GM12873 (cell line): ENCODE results near the gene ATXN7L2.
A peak's percentile ranks its signal among the peaks of the same experiment; 100 is the strongest.

Source experiments
- CTCF ChIP-seq: IDR thresholded peaks from 2 replicates; pipeline ENCODE4 v1.5.1; 2012; ENCODE audit warnings: low read depth, mild to moderate bottlenecking, moderate library complexity, low read length, control low read depth; ENCODE audit not compliant: insufficient read depth; ENCODE audit errors: missing control alignments

Gene ATXN7L2

DNA sequence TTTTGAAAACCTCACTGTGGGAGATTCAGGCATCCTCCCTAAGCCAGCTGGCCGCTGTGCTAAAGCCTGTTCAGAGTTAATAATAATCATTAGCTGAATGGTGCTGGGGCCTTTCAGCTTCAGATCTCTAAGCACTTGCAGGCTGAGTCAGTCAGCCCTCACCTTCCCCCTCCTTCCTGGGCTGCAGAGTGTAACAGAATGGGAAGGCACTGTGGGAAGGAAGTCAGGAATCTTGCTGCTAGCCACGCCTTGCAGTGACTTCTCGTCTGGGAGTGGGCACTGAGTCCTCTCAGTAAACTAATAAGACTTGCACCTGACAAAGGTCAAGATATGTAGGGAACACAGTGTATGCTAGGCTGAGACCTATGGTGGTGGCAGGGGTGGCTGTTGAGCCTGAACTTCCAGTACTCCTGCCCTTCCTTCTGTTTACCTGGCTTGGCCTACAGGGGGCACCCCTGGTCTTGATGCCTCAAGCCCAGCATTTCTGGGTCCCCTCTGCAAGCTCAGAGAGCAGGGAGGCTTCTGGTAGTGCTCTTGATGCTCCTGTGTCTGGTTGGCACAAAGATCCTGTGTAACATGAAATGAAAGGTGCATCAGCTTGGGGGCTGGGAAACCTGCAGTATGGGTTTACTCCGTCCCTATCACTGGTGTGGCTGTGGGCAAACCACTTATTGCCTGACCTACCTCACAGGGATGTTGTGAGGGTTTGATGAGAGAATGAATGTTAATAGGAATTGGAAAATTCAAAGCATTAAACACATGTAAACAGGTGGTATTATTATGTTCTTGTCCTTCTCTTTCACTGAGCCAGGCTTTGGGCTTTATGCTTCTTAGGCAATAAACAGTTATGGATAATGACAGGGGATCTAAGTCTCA lies 16.2 kb downstream of the ATXN7L2 start:
- TF ChIP-seq CTCF, result peak; percentile 68

- no peak for TF ChIP-seq CTCF
These were observed 17.3 kb downstream of the ATXN7L2 start for GRCh38 chr1:109500941-109501381.

- no peak for TF ChIP-seq CTCF
These were observed 18.1 kb downstream of the ATXN7L2 start for GRCh38 chr1:109501644-109502363.

DNA sequence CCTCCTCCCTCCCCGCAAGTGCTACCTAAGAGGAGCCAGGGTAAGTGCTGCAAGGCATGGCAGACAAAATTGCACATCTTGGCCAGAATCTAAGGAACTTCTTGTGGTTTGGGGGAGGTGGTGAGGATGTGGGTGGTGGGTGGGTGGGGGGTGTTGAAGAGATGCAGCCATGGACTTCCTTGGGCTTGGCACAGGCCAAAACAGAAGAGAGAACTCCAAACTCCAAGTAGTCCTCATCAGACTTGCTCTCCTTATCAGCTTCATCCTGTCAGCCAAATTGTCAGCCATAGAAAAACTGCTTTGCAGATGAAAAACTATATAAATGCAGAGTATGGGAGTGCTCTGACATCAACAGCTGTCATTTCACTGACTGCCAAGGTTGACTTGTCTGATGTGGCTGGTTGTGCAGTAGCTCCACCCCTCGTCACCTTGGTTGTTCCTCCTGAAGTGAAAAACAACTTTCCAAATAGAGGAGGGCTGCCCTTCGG lies 18.7 kb downstream of the ATXN7L2 start:
- TF ChIP-seq CTCF, result no peak

- TF ChIP-seq CTCF, result no peak
These were observed 20.2 kb downstream of the ATXN7L2 start for GRCh38 chr1:109503935-109504334.

- TF ChIP-seq CTCF, result no peak
These were observed 21.3 kb downstream of the ATXN7L2 start for GRCh38 chr1:109504974-109505373.
